Neural cell (in vitro differentiated cells): Measurements from ENCODE around the gene PCGF3.

Experiments used
- CTCF ChIP-seq: fragments of 450-650 bp; IDR thresholded peaks from 2 replicates; pipeline ENCODE4 v1.5.1; 2014; ENCODE audit warnings: antibody characterized with exemption, mild to moderate bottlenecking, moderate library complexity; ENCODE audit not compliant: poor library complexity, severe bottlenecking
- REST ChIP-seq: IDR thresholded peaks from 2 replicates; pipeline ENCODE4 v1.6.1; 2012; ENCODE audit warnings: borderline replicate concordance

- TF ChIP-seq CTCF, result no peak
- TF ChIP-seq REST, result no peak
These were observed 708 bp upstream of the PCGF3 start for GRCh38 chr4:704971-705277.
